AG10803 (cell line): ENCODE data around the gene IFNB1.

Experiments used
- DNase-seq: peaks from one replicate; pipeline ENCODE4 v3.0.0; 2010; ENCODE audit warnings: low read depth
- H3K4me3 ChIP-seq: 2 replicates; pipeline ENCODE4 v1.5.1; 2011; ENCODE audit warnings: mild to moderate bottlenecking, low read length, control low read depth
- TF ChIP-seq, protein P1 (sequence below): conservative IDR thresholded peaks from 2 replicates; pipeline ENCODE4 v1.5.1; 2011; ENCODE audit warnings: mild to moderate bottlenecking, low read length, control low read depth, inconsistent platforms

IFNB1 gene

DNA sequence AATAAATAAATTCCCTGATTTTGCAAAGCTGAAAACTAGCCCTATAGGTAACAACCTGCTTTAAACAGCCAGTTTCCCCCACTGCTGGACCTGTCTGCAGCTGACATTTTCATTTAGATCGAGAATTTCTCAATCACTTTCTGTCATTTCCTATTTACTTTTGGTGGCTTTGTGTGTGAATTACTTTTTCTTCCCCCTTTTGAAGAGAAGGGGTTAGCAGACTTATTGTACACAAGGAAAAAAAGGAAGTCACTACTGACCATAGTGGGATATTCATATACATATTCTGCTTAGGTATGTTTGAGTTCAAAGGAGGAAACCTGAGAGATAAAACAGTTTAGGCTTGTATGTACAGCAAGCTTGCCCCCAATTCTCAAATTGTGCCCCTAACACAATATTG lies 27.0 kb upstream of the IFNB1 start:
- no peak for DNase-seq
- TF ChIP-seq, protein P1, sequence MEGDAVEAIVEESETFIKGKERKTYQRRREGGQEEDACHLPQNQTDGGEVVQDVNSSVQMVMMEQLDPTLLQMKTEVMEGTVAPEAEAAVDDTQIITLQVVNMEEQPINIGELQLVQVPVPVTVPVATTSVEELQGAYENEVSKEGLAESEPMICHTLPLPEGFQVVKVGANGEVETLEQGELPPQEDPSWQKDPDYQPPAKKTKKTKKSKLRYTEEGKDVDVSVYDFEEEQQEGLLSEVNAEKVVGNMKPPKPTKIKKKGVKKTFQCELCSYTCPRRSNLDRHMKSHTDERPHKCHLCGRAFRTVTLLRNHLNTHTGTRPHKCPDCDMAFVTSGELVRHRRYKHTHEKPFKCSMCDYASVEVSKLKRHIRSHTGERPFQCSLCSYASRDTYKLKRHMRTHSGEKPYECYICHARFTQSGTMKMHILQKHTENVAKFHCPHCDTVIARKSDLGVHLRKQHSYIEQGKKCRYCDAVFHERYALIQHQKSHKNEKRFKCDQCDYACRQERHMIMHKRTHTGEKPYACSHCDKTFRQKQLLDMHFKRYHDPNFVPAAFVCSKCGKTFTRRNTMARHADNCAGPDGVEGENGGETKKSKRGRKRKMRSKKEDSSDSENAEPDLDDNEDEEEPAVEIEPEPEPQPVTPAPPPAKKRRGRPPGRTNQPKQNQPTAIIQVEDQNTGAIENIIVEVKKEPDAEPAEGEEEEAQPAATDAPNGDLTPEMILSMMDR, result no peak
- no peak overlapping the region for H3K4me3 ChIP-seq

DNA sequence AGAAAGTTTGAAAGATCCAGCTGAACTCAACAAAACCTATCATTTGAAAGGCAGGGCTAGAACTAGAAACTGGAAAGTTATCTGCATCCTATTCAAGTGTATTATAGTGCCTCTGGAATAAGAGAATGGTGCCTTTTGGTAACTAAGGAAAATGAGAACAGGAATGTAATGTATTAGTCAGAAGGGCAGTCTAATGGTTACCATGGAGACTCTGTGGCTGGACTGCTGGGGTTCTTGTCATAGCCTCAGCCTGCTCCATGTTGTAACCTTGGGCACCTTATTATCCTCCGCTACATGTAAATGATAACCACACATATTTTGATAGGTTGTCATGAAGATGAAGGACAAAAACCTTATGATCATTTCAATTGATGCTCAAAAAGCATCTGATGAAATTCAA lies 24.6 kb upstream of the IFNB1 start:
- TF ChIP-seq, protein P1, result no peak
- peak; percentile 42 for DNase-seq
- H3K4me3 ChIP-seq, result no peak overlapping the region

DNA sequence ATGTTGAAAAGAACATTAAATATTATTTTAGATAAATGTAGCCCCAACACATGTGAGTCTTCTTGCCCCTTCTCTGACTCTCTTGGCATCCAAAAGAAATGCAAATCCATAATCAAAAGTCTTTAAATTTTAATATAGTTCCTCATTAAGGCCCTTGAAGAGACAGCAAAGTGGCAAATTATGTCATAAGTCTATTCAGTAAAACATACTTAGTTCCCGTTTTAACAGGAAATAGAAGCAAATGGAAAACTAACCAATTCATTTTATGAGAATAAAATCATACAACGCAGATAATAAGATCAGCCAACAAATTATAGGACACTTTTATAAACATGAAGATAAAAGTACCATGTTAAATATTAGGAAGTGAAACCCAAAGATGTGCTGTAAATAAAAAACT lies 20.1 kb upstream of the IFNB1 start:
- DNase-seq, result no peak
- no peak overlapping the region for H3K4me3 ChIP-seq
- TF ChIP-seq, protein P1, result no peak

DNA sequence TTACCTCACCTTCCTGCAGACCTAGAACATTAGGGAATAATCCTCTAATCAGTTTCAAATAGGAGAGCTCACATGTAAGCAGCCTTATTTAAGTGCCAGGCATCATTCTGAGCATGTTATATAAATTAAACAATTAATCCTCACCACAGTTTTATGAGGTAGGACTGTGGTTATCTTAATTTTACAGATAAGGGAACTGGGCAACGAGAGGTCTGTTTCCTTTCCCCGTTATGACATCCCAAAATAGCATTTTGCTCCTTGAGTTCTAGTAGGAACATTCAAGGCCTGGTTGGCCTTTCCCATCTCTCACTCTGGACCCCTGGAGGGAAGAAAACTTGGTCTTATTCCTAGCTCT lies 19.1 kb upstream of the IFNB1 start:
- no peak overlapping the region for H3K4me3 ChIP-seq
- no peak for DNase-seq
- TF ChIP-seq, protein P1, result no peak

DNA sequence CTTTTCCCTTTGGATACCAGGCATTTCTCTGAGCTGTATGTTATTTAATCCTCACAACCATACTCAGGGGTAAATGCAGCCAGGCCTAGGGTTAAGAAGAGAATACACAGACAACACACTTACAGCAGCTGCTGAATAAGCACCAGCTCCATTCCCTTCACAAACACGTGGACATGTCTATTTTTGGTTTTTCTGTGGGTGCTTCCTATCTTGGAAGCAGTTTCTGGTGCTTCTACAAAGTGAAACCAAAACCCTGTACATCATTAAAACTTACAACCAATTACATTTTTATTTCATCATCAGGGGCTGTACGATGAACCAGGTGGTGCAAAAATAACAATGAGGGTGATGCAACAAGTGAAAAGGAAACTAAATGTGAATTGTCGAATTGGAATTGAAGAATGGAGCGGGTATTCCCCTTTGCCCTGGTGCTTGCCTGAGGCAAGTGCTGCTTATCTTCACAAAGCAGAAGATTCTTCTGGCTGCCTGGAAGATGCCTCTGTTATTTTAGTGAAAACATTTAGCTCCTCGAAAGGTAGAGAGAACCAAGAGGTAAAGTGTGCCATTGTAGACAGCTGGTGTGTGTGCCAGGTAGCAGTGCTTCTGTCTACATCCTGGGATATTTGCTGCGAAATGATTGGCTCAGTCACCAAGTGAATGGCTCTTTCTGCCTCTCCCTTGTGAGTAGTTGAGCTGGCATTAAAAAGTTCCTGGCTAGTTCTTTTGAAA lies 18.6 kb upstream of the IFNB1 start:
- DNase-seq, result peak; percentile 61
- TF ChIP-seq, protein P1, result no peak
- peak overlapping the region; percentile 29 for H3K4me3 ChIP-seq

DNA sequence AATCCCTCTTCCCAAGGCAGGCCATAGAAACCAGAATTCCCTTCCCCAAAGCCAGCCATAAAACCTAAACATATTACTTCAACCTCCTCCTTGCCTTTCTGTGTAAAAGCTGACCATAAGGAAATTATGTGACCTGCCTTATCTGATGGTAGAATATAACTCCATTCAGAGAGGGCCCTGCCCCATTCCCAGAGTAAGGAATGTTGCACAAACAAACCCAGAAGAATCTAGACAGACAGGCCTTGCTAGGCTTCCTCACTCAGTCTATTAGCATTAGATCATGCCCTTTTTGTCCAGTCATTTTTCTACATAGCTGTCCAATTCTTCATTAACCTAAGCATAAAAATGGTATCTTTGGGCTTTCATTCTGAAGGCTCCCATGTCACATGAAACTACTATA lies 17.8 kb upstream of the IFNB1 start:
- H3K4me3 ChIP-seq, result no peak overlapping the region
- TF ChIP-seq, protein P1, result no peak
- DNase-seq, result no peak

DNA sequence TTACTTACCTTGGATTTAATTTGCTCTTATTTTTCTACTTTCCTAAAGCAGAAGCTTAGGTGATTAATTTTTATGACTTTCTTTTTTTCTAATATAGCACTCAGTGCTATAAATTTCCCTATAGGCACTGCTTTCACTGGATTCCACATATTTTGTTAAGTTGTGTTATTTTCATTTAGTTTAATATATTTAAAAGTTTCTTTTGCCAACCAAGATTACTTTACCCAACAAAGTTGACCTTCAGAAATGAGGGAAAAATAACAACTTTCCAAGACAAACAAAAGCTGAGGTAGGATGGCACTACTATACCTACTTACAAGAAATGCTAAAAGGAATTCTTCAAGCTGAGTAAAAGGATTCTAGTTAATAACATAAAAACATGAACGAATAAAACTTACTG lies 8.8 kb upstream of the IFNB1 start:
- TF ChIP-seq, protein P1, result no peak
- no peak for DNase-seq
- no peak overlapping the region for H3K4me3 ChIP-seq
